Activated T-cell treated with anti-CD3 and anti-CD28 coated beads, Interleukin-2, amount 50 U/mL, for 4 hours (primary cell): ENCODE data around the gene UTRN. TPM values are rescaled to one million over a fixed set of nuclear protein-coding genes. Genes with fewer than 3 reads are reported as not detected.

Experiments
- ATAC-seq, 2 donors: fragments of 200-7000 bp; cut with Tn5 transposase; one replicate each; pipeline ENCODE4 v1.10.0; 2021
- DNase-seq: peaks from one replicate; pipeline ENCODE4 v3.0.0-alpha.2; 2020
- H3K27me3 Mint-ChIP-seq: one replicate; pipeline ENCODE4 v1.8.0; 2021; ENCODE audit warnings: low read depth, mixed read lengths
- H3K36me3 Mint-ChIP-seq: one replicate; pipeline ENCODE4 v1.8.0; 2022; ENCODE audit warnings: mixed read lengths; ENCODE audit not compliant: insufficient read depth
- H3K4me1 Mint-ChIP-seq: one replicate; pipeline ENCODE4 v1.8.0; 2021; ENCODE audit warnings: low read depth, mixed read lengths
- H3K4me3 Mint-ChIP-seq: one replicate; pipeline ENCODE4 v1.8.0; 2021; ENCODE audit warnings: mild to moderate bottlenecking, moderate library complexity, mixed read lengths
- H3K9me3 Mint-ChIP-seq: one replicate; pipeline ENCODE4 v1.8.0; 2021; ENCODE audit warnings: mixed read lengths
- total RNA-seq, 3 donors: library from RNA; stranded (reverse); gene quantifications; one replicate each; pipeline ENCODE4 v1.2.1, GENCODE V29; 2021

The UTRN gene
- total RNA-seq, 3 donors from 2014 or later, result 7.7 to 8.7 (median 7.9) TPM

DNA sequence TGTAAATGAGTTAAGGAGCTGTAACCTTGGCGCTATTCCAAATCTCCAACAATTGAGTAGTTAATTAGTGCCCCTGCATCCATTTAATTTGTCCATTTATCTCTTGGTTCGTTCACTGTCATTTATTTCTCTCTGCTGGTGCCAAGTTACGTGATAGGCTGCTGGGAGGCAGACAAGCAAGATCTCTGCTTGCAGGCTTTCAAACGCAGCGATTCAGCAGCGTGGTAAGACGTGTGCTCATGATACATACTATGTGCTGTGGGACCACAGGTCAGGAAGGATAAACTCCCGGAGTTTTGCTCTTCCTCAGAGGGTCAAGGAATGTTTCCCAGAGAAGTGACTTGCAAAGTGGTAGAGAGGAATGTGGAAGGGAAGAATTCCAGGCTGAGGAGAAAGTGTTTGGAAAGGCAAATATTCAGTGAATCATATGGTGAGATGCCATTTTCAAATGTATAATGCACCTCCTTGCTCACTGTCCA, 46.4 kb downstream of the UTRN start:
- peaks cover 33% of the 10 kb centered on the region for H3K4me1 Mint-ChIP-seq
- H3K4me3 Mint-ChIP-seq, result no peak overlapping the region
- H3K27me3 Mint-ChIP-seq, result no peaks in the 10 kb centered on the region

DNA sequence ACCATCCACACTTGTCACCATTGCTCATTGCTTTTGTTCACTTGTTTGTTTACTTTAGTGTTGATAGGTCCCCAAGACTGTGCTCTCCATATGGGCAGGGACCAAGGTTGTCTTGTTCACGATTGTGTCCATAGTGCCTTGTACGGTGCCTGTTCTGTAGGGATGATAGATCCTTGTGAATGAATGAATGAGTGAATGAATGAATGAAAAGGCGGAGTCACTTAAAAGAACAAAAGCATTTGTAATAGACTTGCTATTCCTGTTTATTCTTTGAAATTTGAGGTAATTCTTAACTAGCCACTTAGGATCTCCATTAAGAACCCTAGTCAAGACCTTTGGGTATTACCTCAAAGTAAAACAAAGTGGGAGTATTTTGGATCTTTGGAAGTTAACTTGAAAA, 47.0 kb downstream of the UTRN start:
- Mint-ChIP-seq H3K36me3 (no peaks in the 10 kb centered on the region), H3K9me3 (no peaks in the 10 kb centered on the region), H3K4me1 (peaks cover 39% of the 10 kb centered on the region), H3K4me3 (no peak overlapping the region), H3K27me3 (no peaks in the 10 kb centered on the region)
- ATAC-seq (no peak), DNase-seq (no peak)

More for the DNA sequence above, 46.4 kb downstream of the UTRN start:
- ATAC-seq (no peak), DNase-seq (no peak)
- no peaks in the 10 kb centered on the region for H3K36me3 Mint-ChIP-seq
- no peaks in the 10 kb centered on the region for H3K9me3 Mint-ChIP-seq

DNA sequence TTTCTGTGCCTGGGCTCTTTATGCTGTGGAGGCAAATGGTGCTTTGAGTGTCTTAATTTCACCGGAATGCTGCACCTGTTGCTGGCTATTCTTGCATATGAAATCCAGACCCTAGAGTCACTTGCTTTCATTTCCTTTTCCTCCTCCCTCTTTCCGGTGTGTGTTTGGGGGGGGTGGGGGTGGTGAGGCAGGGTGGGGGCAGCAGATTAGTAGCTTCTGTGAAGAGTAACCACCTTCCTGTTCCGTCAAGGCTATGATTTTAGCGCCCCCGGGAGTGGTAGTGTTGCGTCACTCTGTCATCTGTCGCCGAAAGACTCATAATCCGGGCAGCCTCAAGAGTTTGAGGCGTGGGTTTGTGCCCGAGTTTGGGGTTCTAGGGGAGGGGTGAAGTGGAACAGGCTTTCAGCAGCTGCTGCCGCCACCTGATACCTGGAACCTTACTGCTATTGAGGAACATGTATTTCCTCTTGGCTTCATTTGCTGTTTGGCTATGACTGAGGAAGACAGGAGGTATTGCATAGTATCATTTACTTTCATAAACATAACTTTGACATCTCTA, 49.1 kb downstream of the UTRN start:
- ATAC-seq (peak; percentile 78 to 79), DNase-seq (peak; percentile 65)
- peaks cover 57% of the 10 kb centered on the region for H3K4me1 Mint-ChIP-seq
- no peaks in the 10 kb centered on the region for H3K27me3 Mint-ChIP-seq
- H3K9me3 Mint-ChIP-seq, result no peaks in the 10 kb centered on the region
- no peaks in the 10 kb centered on the region for H3K36me3 Mint-ChIP-seq
- peak overlapping the region; percentile 76 for H3K4me3 Mint-ChIP-seq

Other genes starting within 250 kb of the UTRN start
- gene SF3B5, start 189.8 kb upstream of the UTRN start, total RNA-seq, result 100 to 1,000 TPM; 276 to 301 (median 280) TPM
- gene STX11, start 134.8 kb upstream of the UTRN start, total RNA-seq, result 10 to 100 TPM; 29.9 to 31.8 (median 30.9) TPM